Measurements from ENCODE around the gene MALL. TPM values are rescaled to one million over a fixed set of nuclear protein-coding genes. Genes with fewer than 3 reads are reported as not detected.

MALL gene
- total RNA-seq, 2 experiments from 2014 or later, result not detected

DNA sequence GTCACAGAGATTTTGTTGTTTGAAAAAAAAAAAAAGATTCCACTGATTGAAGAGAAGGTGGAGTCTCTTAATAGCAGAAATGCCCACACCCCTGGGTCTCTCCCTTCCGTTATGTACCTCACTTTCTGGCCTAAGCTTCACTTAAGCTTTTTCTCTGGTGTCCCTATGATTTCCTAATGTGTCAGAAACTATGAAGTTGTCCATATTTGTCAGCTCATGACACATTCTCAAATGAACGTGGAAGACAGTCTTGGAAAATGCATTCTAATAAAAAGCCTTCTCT is 5.4 kb upstream of the MALL start:
- DNase-seq (no peak), ATAC-seq (ENCODE audit: poor library complexity) (no peak)
- TF ChIP-seq CTCF (IDR thresholded peaks at IDR 0.05), result no peak
- H3K27me3 Mint-ChIP-seq, result peaks cover 44% of the 10 kb centered on the region
- ChIA-PET POLR2A (no interaction called here), CTCF (no interaction called here)
- Histone ChIP-seq H3K27ac (ENCODE audit: low read depth in 1 of 2, low read length in 2 of 2) (no peak overlapping the region), H3K36me3 (ENCODE audit: insufficient read depth, low read length) (no peaks in the 10 kb centered on the region), H3K4me3 (ENCODE audit: low read length) (no peak overlapping the region), H3K27me3 (ENCODE audit: control insufficient read depth in 1 of 2, insufficient read depth in 2 of 2, low read length in 2 of 2) (peaks cover 18 to 25% of the 10 kb centered on the region in 2 experiments), H3K4me1 (ENCODE audit: insufficient read depth, low read length) (no peaks in the 10 kb centered on the region), H3K9me3 (ENCODE audit: control insufficient read depth in 1 of 2, insufficient read depth in 1 of 2, low read length in 2 of 2) (peaks cover 0 to 4% of the 10 kb centered on the region in 2 experiments)
- no peaks in the 10 kb centered on the region for H3K36me3 Mint-ChIP-seq (ENCODE audit: low read depth)
- intact Hi-C loops (cut with DNase I, micrococcal nuclease), result no loop called here
- H3K9me3 Mint-ChIP-seq, result no peaks in the 10 kb centered on the region
- no peak overlapping the region for H3K27ac Mint-ChIP-seq
- H3K4me3 Mint-ChIP-seq, result no peak overlapping the region
- no peaks in the 10 kb centered on the region for H3K4me1 Mint-ChIP-seq (ENCODE audit: low read depth)

DNA sequence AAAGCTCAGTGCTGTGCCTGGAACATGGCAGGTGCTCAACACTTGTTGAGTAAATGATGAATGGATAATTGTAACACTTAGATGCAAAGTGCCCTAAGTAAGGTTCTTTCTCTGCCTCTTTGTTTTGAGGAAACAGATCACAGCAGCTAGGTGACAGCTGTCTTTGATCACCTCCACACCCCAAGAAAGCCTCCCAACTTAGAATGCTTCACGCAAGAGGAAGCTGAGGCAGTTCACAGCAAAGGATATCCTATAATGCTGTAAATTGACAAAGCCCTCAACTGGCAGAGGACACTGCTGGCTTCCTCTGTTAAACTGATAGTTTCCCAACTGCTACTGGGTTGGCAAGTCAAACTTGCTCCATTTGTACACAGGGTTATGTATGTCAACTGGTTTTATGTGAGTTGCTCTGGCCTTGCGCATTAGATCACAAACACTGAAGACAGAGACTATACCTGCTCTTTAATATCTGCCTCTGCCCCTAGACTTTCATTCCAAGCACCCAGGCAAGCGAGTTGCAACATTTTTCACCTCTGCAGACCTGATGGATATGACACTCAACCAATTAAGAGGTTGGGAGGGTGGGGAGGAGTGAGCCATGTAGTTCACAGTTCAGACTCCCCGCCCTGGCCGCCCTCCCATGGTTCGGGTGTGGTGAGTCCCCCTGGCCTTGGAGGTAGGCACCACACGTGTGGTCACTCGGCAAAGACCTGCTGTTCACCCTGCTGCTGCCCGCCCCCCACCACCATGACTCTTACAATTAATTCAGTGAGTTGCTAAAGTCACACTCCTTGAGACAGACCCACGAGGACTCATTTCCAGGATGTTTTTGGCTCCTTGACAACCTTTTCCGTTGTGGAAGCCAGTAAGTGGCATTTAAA is 4.8 kb upstream of the MALL start:
- Mint-ChIP-seq H3K27me3 (peaks cover 47% of the 10 kb centered on the region), H3K36me3 (ENCODE audit: low read depth) (no peaks in the 10 kb centered on the region), H3K4me3 (no peak overlapping the region), H3K9me3 (no peaks in the 10 kb centered on the region), H3K4me1 (ENCODE audit: low read depth) (no peaks in the 10 kb centered on the region), H3K27ac (no peak overlapping the region)
- peaks cover 23 to 29% of the 10 kb centered on the region in 2 experiments for H3K27me3 ChIP-seq (ENCODE audit: control insufficient read depth in 1 of 2, insufficient read depth in 2 of 2, low read length in 2 of 2)
- DNase-seq (no peak), ATAC-seq (ENCODE audit: poor library complexity) (no peak)
- ChIA-PET CTCF (no interaction called here), POLR2A (no interaction called here)
- no peaks in the 10 kb centered on the region for H3K4me1 ChIP-seq (ENCODE audit: insufficient read depth, low read length)
- intact Hi-C loops (cut with DNase I, micrococcal nuclease), result no loop called here
- no peak overlapping the region for H3K4me3 ChIP-seq (ENCODE audit: low read length)
- no peak overlapping the region for H3K27ac ChIP-seq (ENCODE audit: low read depth in 1 of 2, low read length in 2 of 2)
- peaks cover 0 to 6% of the 10 kb centered on the region in 2 experiments for H3K9me3 ChIP-seq (ENCODE audit: control insufficient read depth in 1 of 2, insufficient read depth in 1 of 2, low read length in 2 of 2)
- TF ChIP-seq CTCF (IDR thresholded peaks at IDR 0.05), result no peak
- H3K36me3 ChIP-seq (ENCODE audit: insufficient read depth, low read length), result no peaks in the 10 kb centered on the region

DNA sequence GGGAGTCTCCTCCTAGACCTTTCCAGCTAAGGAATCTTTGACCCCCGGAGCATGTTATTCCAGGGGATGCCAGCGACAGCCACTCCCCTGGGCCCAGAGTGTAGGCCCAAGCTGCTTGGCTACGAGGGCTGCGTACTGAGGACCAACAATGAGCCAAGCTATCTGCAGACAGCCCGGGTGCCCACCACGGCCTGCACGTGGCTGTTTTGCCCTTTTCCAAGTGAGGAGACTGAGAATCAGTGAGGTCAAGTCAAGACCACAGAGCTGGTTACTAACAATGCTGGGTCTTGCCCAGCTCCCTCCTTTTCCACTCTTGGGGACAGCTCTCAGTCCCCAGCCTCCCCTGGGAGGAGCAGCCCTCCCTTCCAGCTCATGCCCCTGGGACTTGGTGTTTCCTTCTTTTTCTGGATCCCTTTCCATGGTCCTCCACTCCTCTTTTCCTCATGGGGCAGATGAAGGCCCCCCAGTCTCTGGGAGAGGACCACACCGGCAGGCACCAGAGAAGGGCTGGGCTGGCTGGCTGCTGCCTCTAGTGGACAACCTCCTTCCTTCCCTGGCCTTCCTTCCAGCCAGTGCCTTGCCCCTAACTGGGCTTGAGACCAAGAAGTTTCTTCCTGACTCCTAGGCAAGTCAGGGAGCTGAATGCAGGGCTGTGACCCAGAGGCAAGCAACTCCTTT is 550 bp upstream of the MALL start:
- no peaks in the 10 kb centered on the region for H3K36me3 ChIP-seq (ENCODE audit: insufficient read depth, low read length)
- CTCF ChIA-PET, result no interaction called here
- no peaks in the 10 kb centered on the region for H3K4me1 Mint-ChIP-seq (ENCODE audit: low read depth)
- no peak overlapping the region for H3K4me3 Mint-ChIP-seq
- DNase-seq (no peak), ATAC-seq (ENCODE audit: poor library complexity) (no peak)
- peaks cover 36 to 39% of the 10 kb centered on the region in 2 experiments for H3K27me3 ChIP-seq (ENCODE audit: control insufficient read depth in 1 of 2, insufficient read depth in 2 of 2, low read length in 2 of 2)
- H3K4me3 ChIP-seq (ENCODE audit: low read length), result no peak overlapping the region
- intact Hi-C loops (cut with DNase I, micrococcal nuclease), result no loop called here
- H3K9me3 Mint-ChIP-seq, result no peaks in the 10 kb centered on the region
- H3K27ac Mint-ChIP-seq, result no peak overlapping the region
- peaks cover 81% of the 10 kb centered on the region for H3K27me3 Mint-ChIP-seq
- no peak overlapping the region for H3K27ac ChIP-seq (ENCODE audit: low read depth in 1 of 2, low read length in 2 of 2)
- no peak for TF ChIP-seq CTCF (IDR thresholded peaks at IDR 0.05)
- no peaks in the 10 kb centered on the region for H3K4me1 ChIP-seq (ENCODE audit: insufficient read depth, low read length)
- H3K9me3 ChIP-seq (ENCODE audit: control insufficient read depth in 1 of 2, insufficient read depth in 1 of 2, low read length in 2 of 2), result peaks cover 0 to 6% of the 10 kb centered on the region in 2 experiments
- H3K36me3 Mint-ChIP-seq (ENCODE audit: low read depth), result no peaks in the 10 kb centered on the region
- POLR2A ChIA-PET, result no interaction called here
